ENCODE results near the gene HNRNPA3.
A peak's percentile ranks its signal among the peaks of the same experiment; 100 is the strongest.
"Not testable (repeated sequence)": the region's sequence is repeated elsewhere in the genome, so short reads cannot be mapped to it uniquely, and the experiment has no call there.

The HNRNPA3 gene

DNA sequence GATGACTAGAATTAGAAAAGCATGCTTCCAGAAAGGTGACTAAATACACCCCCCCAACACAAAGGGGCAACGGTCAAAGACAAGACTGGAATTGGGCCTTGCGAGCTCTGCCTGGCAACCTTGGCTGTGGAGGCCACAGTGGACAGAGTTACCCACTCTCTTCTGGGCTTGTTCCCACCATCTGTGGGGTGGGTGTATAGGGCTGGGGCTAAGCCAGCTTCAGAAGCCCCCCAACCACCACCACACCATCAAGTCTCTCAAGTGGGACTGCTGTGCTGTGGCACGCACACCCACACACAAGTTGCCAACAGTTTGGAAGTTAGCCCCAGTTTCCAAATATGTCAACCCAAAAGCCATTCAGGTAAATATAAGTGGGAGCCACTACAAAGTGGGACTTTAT, 44.1 kb downstream of the HNRNPA3 start:
- no peak for DNase-seq

DNA sequence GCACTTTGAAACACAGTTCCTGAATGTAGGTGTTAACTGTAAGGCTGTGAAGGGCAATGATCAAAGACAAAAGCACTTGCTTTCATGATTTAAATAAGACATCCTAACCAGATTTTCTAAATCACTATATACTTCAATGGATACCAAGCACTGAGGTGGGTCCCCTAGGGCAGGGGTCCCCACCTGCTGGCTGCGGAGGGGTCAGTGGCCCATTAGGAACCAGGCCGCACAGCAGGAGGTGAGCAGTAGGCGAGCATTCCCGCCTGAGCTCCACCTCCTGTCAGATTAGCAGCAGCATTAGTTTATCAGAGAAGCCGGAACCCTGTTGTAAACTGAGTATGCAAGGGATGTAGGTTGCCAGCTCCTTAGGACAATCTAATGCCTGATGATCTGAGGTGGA, 44.9 kb downstream of the HNRNPA3 start:
- DNase-seq = no peak

DNA sequence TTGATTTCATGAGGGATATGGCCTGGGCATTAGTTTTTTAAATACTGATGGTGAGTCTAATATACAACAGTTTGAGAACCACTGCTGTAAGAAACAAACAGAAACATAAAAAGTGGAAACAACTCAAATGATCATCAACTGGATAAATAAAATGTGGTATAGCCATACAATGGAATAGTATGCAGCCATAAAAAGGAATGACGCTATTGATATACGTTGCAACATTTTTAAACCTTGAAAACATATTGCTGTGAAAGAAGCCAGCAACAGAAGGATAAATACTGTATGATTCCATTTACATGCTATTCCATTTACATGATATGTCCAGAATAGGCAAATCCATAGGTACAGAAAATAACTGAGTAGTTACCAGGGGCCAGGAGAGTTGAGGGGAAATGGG, 45.5 kb downstream of the HNRNPA3 start:
- no peak for DNase-seq

DNA sequence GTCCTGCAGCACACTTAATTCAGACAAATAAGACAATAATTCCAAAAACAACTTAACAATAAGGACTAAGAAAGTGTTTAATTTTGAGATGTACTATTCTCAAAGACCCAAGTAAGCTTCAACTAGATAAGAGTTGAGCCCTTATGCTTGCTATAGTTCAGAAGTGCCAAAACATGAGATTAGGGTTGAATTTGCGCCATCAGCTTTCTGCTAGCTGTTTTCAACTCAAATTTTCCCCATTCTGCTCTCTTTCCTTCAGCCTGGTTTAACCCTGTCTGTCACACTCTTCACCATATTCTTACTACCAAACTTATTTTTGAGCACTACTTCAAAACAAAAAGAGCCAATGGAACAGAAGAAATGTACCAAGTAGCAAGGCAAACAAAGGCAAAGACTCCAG, 47.8 kb downstream of the HNRNPA3 start:
- DNase-seq = no peak

DNA sequence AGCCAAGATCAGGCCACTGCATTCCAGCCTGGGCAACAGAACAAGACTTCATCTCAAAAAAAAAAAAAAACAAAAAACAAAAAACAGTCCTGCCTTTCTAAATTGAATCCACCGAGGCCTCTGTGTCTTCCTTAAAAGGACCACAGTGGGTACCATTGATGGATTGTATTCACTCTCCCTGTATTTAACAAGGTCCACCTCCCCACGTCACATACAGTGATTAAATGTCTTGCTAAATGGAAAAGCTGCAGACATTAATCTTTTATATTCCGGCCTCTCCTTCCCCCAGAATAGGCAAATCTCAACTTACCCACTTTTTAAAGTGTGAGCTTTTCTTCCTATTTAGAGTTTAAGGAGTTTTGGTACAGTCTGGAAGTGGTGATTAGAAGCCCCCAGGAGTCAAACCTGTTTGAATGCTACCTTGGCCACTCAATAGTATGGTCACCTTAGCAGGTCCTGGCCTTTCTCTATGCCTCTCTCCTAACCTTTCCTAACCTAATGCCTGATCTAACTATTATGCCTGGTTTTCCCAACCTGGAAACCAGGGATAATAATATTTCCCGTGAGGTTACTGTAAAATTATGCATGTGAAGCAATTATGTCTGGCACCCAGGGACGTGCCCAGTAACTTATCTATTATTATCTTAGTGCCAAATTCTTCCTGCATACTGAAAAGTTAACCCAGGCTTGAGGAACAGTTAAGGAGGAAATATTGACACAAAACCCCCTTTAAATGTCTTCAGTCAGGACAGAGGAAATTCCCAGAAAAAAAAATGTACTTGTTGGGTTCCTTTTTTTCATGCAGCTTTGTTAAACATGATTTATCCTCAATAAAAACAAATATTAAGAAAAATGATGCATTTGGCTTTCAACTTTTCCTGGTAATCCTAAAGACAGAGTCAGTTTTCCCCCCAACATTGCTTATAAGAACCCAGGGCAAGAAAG, 48.8 kb downstream of the HNRNPA3 start:
- no peak for DNase-seq

DNA sequence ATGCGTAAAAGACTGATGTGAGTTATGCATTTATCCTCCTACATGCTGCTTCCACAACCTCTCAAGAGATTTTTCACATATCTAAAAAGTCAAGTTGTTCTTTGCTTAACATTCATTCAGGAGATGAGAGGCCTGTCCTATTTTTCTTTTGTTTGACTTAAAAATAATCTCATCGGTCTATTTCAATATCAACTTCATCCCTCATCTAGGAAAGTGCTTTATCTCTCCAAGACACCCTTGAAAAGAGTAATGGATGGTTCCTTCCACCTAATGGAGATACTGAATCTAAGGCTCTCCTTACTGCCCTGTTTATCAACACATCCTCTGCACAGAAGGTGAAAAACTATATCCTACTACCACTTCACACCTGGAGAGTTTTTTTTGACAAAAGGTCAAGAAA, 49.5 kb downstream of the HNRNPA3 start:
- DNase-seq = no peak

DNA sequence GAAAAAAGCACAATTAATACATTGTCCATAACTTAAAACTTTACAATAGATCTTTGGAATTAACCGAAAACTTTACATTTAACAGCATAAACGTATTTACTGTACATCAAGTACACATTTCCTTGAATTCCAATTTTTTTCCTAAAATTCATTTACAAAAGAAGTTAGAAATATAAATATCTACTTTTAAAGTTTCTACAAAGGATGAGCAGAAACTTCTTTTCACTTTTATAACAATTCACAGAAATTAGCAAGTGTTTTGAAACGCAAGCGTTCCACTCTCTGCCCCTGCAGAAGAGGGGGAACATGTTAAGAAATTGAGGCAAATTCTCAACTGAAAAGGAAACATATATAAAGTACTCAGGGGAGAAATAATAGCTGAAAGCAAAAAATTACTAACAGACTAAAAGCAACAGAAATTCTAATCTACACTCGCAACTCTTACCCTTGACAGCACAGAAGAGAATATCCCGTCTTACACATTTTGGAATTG, 50.4 kb downstream of the HNRNPA3 start:
- no peak for DNase-seq

DNA sequence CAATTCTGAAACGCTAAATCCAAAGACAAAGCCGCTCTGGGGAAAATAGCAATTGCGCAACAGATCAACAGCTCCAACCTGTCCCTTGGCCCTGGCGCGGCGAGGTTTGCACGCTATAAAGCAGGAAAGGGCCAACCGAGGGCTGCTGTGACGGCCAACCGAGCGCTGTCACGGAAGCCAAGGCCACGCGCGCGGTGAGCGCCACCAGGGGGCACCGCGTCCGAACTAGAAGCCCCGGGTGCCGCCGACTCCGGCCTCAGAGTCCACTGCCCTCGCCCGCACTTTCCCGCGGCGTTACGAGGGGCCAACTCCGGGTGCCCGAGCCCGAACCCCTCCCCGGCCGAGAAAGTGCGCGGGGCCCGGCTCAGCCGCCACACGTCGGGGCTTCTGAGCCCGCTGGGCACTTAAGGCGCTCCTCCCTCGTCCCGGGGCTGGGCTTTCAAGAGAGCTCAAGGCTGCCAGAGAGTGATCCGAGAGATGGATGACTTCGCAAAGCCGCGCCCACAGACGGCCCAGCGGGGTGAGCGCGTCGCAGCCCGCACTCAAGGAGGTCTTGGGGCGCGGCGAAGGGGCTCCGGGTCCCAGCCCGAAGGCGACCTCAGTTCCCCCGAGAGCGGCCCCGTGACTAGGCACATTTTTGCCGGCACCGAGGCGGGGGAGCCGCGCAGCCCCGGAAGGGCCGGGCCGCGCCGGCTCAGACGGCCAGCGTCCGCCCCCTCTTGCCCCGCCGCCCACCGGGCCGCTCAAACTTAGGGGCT, 51.0 kb downstream of the HNRNPA3 start:
- DNase-seq = peak; percentile 93

DNA sequence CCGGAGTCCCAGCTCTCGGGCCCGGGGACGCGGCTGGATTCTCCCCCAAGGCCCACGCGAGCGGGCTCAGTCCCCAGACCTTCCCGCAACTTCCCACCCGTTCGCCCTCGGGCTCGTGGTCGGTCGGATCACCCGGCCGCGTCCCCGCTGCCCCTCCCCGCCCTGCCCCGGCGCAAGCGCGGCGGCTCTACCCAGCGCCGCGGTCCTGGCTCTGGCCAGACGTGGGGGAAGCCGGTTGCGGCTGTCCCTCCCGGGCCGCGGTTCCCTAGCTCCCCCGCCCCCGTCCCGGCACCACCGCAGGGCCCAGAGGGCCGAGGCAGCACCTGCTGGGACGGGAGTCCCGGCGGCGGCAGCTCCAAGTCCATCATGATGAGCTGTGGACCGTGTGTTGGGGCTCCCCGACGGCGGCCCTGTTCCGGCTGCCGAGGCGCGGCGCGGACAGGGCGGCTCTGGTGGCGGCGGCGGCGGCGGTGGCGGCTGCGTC, 51.7 kb downstream of the HNRNPA3 start:
- no peak for DNase-seq

DNA sequence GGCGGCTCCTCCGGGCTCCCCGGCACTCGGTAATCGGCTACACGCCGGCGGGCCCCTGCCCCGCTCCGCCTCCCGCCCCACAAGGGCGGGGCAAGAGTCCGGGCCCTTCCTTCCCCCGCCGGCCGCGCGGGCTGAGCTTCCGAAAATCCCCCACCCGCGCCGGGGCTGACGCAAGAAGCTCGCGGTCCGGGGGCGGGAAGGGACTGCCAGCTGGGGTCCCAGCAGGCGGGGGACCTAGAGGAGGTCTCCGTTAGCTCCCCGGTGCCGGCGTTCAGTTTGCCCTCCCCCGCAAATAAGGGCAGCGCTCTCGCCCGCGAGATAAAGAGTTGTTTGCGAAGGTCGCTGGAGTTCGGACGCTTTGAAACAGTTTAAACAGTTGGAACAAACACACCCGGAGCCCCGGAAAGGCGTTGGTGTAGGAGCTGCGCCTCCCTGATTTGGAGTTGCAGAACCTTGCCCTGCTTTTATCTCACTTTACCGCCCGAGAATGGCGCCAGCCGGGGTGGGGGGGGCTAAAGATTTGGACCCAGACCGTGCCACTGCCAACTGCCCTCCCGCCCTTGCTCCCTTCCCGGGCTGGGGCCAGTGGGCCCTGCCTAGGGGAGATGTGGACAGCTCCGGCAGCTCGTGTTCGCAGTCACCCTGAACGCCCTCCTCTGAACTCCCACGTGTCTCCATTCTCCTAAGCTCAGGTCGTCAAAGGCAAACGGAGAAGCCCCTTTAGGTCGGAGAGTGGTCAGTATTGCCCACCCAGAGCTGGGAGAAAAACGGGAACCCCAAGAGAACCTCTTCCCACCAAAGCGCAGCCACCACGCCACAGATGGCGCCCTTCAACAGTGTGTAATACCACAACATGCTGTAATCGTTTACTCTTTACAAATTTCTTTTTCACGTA, 52.3 kb downstream of the HNRNPA3 start, which contains the start of gene NFE2L2:
Gene NFE2L2, minus strand, starts transcription at position 35 of the 895 bp plus-strand sequence. CDS start 151 bp downstream, outside the sequence.
- DNase-seq = peak; percentile 87

DNA sequence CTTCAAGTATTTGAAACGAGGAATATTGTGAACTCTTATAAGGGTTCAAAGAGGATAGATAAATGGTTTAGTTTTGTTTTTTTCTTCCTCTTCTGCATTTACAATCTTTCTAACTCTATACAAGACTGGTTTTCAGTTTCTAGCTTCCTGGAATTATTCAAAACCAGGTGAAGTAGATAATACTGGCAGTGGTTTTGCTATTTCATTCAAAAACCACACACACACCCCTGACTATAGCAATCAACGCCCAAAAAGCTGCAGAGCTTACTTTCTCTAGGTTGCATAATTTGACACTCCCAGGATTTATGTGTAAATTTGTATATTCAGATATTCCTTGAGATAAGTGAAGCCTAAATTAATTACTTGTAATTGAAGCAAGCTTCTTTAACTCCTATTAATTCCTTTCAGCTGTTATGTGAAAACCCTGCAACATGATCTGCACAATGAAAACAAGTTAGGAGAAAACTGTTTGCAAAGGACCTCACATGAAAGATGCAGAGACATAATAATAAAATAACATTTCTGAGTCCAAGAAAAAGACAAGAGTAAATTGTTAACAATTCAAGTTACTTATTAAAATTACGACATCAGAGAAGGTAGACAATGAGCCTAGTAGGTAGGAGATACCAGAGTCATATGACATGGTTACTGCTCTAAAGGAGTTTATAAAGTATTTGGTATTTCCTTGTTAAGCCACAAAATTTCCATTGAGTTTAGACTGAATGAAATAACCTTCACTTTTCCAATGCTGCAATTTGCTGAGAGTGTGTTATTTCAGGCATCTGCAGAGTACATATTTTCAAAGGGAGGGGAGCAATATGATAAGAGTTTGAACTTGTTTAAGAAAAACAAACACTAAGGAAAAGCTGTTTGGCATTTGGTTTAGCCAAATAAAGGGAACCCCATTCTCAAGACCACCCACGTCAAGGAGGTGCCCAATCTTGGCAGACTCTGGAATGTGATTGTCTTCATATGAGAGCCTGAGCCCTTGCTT, 53.5 kb downstream of the HNRNPA3 start:
- DNase-seq = peak; percentile 49

DNA sequence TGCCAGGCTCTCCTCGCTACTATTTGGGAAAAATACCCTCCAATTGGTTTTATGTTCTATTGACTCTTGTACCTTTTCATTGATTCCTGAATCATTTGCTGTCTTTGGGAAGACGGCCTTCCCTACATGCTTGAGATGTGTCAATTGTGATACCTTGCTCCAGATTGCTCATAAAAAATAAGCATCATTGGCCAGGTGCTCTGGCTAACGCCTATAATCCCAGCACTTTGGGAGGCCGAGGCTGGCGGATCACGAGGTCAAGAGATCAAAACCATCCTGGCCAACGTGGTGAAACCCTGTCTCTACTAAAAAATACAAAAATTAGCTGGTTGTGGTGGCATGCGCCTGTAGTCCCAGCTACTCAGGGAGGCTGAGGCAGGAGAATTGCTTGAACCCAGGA, 54.4 kb downstream of the HNRNPA3 start:
- not testable (repeated sequence) for DNase-seq

DNA sequence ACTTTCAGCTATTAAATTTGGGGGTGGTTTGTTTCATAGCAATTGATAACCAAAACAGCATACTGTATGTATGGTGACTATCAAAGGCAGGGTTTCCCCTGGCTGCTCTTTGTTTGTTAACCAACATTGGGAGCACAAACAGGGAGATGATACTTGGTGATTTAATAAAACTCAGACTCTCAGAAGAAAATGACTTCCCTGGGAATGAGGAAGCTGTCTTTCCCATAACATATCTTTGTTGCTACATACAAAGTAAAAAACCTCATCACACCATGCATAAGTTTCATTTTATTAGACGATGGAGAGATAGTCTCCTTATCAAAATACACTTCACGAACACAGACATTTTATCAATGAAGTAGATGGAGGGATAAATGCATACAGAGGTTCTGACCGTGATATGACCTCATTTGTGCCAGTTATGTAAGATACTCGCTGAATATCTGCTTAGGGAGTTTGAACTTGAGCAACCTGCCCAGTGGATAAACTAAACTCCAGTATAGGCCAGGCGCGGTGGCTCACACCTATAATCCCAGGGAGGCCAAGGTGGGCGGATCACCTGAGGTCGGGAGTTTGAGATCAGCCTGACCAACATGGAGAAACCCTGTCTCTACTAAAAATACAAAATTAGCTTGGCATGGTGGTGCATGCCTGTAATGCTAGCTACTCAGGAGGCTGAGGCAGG, 55.7 kb downstream of the HNRNPA3 start:
- no peak for DNase-seq

DNA sequence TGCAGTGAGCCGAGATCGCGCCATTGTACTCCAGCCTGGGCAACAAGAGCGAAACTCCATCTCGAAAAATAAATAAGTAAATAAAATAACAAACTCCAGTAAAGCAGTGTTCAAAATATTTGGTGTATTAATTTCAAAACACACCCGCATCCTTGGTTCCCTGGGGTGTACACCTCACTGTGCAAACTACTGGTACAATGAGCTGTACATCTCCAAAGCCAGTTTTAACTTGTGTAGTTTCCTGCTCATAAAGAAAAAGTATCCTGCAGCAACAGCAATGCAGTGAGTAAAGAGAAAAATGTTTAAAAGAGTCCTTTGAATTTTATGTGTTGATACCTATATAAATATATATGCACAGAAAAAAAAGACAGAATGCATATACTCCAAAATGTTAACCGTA, 56.3 kb downstream of the HNRNPA3 start:
- DNase-seq = no peak

DNA sequence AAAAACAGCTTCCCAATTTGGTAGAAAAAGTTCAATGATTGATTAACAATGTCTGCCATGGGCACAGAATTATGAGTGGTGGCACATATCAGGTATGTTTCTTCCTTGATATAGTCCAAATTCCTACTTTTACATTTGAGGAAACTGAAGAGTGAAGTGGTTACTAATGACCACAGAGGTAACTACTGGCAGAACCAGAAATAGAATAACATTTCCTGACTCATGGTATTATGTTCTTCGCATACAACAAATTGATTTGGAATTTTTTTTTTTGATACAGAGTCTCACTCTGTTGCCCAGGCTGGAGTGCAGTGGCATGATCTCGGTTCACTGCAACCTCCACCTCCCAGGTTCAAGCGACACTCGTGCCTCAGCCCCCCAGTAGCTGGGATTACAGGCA, 57.9 kb downstream of the HNRNPA3 start:
- no peak for DNase-seq

DNA sequence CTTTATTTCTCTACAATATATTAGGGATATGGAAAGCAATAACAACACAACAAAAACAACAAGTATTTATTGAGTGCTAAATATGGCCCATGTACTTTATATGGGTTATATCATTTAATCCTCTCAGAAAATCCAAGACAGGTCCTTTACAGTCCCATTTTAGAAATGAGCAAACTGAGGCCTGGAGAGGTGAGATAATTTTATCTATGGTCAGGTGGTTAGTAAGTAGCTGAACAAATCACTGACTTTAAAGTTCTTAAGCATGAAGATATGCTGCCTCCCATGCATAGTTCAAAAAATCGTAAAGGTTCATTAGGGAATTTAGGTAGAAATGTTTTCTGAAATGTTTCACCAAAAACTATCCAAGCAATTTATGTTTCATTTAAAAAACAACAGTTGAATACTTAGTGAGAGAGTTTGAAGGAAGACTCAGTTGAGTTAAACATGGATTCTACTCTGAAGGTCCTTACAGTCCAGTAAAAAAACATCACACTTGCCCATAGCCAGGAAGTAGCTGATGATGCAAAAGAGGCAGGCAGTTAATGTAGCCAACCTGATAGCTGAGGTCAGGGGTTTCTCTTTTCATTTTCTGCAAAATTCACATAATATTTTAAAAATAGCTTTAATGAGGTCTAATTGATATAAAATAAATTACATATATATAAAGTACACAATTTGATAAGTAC, 59.5 kb downstream of the HNRNPA3 start:
- DNase-seq = no peak

DNA sequence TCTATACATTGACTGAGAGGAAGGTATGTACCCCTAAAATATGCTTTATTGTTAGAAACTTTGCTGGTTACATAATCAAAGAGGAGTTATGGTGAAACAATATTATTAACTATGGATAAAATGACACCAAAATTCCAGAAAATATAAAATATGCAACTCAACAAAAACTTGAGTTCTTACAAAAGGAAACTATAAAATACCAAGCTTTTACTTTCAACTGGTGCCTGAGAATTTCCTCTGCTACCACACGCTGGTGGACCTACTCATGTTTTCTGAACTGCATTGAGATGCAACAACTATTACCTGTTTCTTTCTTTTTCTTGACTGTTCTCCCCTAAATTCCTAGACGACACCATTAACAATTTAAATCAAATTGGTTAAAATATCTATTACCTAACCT, 60.2 kb downstream of the HNRNPA3 start:
- no peak for DNase-seq

DNA sequence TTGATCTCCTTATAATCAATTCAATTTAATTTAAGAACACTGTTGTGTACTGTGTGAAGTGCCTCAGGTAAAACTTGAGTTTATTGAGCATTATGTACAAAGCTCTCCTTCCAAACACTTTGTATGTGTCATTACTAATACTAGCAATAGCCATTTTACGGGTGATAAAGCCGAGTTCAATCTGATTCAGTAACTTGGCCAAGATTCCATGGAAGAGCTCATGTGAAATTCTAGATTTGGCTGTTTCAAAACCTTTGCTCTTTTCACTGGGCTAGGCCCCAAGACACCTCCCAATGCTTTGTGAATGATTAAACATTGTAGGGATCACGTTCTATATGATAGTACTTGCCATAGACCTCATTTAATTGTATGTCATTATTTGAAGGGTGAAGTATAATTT, 60.8 kb downstream of the HNRNPA3 start:
- no peak for DNase-seq

All from CD4-positive, alpha-beta T cell treated with Interleukin-4 for 4 hours (primary cell).